Daoy (cell line): ENCODE measurements around the gene MMAB. TPM values are rescaled to one million over a fixed set of nuclear protein-coding genes. Genes with fewer than 3 reads are reported as not detected.

ENCODE experiments used
- DNase-seq: peaks from one replicate; pipeline ENCODE4 v3.0.0-alpha.2; 2015; ENCODE audit warnings: low read depth
- total RNA-seq: library from RNA; depleted of rRNA; stranded (reverse); fragments of >200 nt; shearing (Covaris generic); gene quantifications from 2 replicates; pipeline ENCODE4 v1.2.3, GENCODE V29; 2014; rRNA removed

MMAB gene
- total RNA-seq: 24.5 and 29.3 TPM in 2 replicates

- peak; percentile 99 for DNase-seq
Observed at GRCh38 chr12:109573029-109573913, at the start of gene MMAB, which contains the start of gene MVK. Gene MMAB (minus strand): TSS chr12:109573504. CDS start chr12:109573480, 24 bp downstream. Gene MVK (plus strand): TSS chr12:109573794. CDS start chr12:109574823, 1,029 bp downstream.

DNA sequence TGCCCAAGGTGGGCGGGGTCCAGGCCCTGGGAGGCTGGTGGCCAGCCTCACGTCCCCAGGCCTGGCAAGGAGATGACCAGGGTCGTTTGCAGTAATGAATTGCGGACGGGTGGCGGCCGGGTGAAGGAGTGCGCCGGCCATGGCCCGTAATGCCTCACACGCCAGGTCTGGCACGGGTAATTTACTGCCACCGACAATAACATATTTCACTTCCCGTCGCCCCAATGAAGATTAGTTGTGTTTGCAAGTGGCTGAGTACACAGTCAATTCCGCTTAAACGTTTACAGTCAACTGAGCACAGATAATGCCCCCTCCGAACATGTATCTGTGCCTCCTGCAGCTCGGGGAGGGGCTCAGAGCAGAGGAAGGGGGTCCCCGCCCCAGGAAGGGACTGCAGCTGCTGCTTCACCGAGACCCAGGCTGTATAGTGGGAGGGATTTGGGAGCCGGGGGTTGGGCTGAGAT lies 48.6 kb upstream of the MMAB start:
- DNase-seq: no peak

DNA sequence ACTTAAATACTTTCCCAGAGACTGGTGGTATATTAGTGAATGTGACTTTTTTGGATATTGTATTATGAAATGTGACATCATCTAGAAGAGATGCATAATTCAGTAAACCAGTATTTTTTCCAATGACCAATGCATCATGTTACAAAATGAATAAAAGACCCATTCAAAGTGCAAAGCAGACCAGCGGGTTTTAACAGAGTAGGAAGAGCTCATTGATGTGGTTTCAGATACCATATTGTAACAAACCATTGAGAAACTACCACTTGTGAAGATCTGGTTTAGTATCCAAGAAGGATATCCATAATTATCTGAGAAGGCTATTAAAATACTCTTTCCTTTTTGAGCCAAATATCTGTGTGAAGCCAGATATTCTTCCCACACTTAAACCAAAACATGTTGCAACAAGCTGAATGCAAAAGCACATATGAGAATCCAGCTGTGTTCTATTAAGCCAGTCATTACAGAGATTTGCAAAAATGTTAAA lies 47.9 kb upstream of the MMAB start:
- DNase-seq: no peak

GRCh38 chr12:109619002-109619604 lies 45.8 kb upstream of the MMAB start:
- no peak for DNase-seq

GRCh38 chr12:109618082-109618481 lies 44.8 kb upstream of the MMAB start:
- no peak for DNase-seq

DNA sequence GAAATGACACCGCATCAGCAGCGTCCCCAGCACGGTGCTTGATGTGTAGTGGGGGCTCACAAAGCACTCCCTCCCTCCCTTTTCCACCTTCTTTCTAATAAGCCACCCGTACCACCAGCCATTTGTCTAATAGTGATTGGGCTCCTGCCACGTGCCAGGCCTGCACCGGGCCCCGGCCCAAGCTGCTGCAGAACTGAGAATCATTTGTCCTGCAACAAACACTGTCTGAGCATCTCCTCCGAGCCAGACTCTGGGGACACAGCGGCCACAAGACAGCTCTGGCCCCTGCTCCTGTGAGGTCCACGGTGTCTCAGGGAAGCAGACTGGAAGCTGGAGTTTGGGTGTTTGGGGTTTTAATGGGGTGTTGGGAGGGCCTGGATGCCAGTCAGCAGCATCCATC lies 44.2 kb upstream of the MMAB start:
- no peak for DNase-seq

DNA sequence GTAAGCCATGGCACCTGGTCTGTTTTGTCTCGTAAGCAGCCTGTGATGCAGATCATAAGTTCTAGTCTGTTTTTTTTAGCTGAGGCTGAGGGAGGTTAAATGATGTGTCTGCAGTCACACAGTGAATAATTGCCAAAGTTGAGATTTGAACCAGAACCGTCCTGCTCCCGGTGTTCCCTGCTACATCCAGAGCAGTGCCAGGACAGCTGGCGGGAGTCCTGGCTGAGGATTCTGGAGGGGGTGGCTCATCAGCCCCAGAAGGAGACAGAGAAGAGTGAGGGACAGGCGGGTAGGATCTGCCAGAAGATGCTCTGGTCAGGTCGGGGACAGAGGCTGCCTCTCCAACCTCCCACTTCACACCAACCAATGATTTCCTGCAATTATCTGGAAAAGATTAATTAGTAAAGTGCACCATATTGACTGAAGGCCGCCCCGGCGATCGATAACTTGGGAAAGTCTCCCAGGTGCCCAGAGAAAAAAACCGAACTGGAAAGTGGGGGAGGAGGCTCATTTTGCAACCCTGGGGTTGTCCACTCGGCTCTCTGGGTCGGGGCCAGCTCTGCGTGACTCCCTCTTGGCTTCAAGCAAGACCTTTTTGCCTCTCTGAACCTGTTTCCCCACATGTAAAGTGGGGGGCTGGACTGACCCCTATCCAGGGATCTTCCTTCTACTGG lies 42.4 kb upstream of the MMAB start:
- no peak for DNase-seq

DNA sequence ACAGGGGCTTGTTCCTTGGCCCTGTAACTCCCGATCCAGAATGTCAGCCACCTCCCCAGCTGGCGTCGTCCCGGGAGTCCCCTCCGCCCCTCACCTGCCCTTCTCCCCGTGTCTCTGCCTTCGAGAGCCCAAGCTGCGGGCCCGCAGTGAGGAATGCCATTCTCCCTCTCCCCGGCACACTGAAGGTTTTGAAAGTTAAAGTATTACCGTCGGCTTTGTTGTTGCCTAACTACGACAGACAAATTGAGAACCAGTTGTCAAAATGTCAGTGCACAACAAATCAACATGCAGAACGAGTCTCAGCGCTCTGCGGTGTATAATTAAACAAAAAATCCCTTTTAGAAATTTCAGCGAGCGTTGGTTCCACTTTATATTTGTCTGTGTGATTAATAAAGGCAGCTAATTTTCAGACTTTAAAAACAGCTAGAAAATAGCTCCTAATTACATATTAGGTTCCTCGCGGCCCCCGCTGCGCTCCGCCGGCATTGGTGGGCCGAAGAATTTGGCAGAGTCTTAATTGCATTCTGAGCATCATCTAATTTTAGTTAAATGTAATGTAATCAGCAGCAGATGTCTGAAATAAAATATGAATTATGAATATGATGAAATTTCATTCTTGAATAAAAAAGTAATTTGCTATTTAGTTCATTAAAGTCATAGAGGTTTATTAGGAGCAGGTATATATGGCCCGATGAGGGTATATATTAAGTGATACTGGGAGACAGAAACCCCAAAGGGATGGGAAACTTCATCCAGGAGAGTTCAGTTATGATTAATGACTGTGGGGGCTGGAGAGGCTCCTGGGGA lies 40.5 kb upstream of the MMAB start:
- DNase-seq: no peak

GRCh38 chr12:109612975-109613502 lies 39.7 kb upstream of the MMAB start:
- peak; percentile 32 for DNase-seq

DNA sequence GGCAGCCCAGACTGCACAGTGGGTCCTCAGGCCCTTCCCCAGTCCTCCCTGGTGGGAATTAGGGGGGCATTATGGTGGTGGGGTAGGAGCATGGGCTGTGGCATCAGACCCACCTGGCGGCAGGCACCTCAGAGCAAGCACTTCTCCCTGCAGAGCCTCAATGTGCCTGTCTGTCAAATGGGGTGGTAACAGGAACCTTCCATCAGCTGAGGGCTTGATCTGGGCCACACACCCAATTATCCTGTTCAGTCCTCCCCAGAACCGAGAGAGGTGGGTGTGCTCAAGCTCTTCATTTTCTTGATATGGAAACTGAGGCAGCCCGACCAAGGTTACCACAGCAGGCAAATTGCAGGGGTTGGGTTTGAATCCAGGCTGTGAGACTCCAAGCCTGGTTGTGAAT lies 38.7 kb upstream of the MMAB start:
- DNase-seq: no peak

- no peak for DNase-seq
Observed at GRCh38 chr12:109611223-109611622, 37.9 kb upstream of the MMAB start.

DNA sequence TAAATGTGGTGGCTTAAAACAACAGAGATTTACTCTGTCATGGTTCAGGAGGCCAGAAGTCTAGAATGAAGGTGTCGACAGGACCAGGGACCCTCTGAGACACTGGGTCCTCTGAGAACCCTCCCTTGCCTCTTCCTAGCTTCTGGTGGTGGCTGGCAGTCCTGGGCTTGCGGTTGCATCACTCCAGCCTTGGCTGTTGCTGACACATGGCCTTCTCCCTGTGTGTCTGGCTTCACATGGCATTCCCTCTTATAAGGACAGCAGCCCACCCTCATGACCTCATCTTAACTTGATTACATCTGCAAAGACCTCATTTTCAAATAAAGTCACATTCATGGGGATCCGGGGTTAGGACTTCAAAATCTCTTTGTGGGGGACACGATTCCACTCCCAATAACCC lies 37.2 kb upstream of the MMAB start:
- DNase-seq: no peak

- no peak for DNase-seq
Observed at GRCh38 chr12:109609342-109609741, 36.0 kb upstream of the MMAB start.

DNA sequence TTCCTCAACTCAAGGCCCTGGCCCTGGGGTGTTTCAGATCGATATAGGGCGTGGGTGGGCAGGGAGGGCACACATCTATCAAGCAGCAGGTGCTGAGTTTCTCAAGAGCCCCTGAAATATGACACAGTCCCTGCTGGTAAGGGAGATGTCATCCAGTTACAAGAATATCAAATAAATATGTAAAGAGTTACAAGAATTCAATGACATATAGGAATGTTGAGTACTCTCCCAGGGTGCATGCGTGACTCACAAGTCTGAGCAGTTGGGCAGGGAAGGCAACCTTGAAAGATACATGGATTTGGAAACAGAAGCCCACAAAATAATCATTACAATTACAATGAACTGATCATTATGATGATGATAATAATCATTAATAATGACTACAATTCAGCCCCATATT lies 35.5 kb upstream of the MMAB start:
- DNase-seq: no peak

- DNase-seq: no peak
Observed at GRCh38 chr12:109608270-109608669, 35.0 kb upstream of the MMAB start.

GRCh38 chr12:109607618-109608017 lies 34.3 kb upstream of the MMAB start:
- no peak for DNase-seq

DNA sequence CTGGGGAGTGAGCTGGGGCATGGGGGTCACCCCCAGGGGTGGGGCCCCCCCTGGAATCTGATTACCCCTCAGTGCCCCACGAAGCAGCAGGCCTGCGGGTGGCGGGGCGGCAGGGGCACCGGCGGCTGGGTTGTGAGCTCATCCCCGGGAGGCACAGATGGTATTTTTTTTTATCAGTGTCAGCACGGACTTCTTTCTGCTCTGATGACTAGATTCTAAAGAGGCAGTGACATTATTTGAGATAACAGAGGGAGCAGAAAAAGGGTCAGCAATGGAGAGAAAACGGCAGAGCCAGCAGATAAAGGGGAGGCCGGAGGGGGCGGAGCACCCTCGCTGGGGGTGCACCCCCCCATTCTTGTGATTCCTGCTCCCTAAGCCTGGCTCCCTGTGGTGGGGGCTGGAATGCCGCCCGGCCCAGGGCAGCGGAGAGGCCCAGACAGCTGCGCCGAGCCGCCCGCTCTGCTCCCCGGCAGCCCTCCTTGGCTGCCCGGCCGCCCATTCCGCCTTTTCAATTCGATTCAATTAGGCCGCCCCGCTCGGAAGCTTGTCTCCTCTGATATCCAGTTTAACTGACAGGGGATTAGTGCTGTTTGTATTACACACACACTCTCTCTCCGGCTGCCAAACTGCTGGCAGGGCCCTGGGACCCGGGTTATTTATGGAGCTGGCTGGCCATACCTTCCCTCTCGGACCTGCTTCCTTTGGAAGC lies 33.2 kb upstream of the MMAB start:
- DNase-seq: no peak

- DNase-seq: no peak
Observed at GRCh38 chr12:109605599-109606228, 32.4 kb upstream of the MMAB start.

DNA sequence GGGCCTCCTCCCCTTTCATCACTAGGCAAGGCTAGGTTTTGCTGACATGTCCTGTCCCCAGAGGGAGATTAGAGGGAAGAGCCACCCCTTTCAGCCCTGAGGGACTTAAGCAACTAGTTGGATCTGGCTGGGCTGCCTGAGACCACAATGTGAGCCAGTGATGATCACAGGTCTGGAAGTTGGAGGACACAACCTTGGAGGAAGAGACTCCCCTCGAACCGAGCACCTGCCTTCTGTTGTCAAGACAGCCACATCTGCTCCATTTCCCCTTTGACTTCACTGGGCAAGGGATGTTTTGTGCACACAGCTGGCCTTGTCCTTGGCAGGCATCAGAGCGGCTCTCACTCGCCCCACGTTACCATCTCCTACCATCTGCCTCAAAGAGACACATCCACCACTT lies 31.7 kb upstream of the MMAB start:
- no peak for DNase-seq

- DNase-seq: no peak
Observed at GRCh38 chr12:109604132-109604585, 30.9 kb upstream of the MMAB start.
